Endothelial cell of umbilical vein (primary cell): ENCODE results near the gene FLT1. TPM values are rescaled to one million over a fixed set of nuclear protein-coding genes. Genes with fewer than 3 reads are reported as not detected.

Experiments
- BruUV-seq: library from RNA; stranded (reverse); fragments of 400-500 nt; replicated peaks from 2 replicates; lab custom pipeline; 2021; lab: Mats Ljungman, UMichigan
- CTCF ChIA-PET: fragments of 300-600, 350-600 bp; sonication (Branson Sonifier 250); formaldehyde crosslinking; loops from one replicate; lab custom pipeline; 2021; ENCODE audit warnings: antibody characterized with exemption, inconsistent platforms; lab: Charles Lee
- POLR2A ChIA-PET: fragments of 300-600, 350-600 bp; sonication (Branson Sonifier 250); formaldehyde crosslinking; loops from one replicate; lab custom pipeline; 2021; ENCODE audit warnings: antibody characterized with exemption, inconsistent platforms; lab: Charles Lee
- DNase-seq: peaks from one replicate; pipeline ENCODE4 v3.0.0-alpha.2; 2011; ENCODE audit warnings: low read depth, low spot score
- FAIRE-seq: peaks from 2 replicates; lab custom pipeline; 2011; peaks lifted over from hg19 to GRCh38; lab: Jason Lieb, UNC
- H2AFZ ChIP-seq: 2 replicates; pipeline ENCODE4 v1.6.0; 2012; ENCODE audit warnings: low read depth, low read length, control low read depth, inconsistent platforms
- H3K27ac ChIP-seq: 2 replicates; pipeline ENCODE4 v1.5.1; 2011; ENCODE audit warnings: low read depth, mild to moderate bottlenecking, control low read depth, low read length, moderate library complexity; ENCODE audit not compliant: insufficient read depth
- H3K27me3 ChIP-seq, 2 experiments: 2 replicates each; pipeline versions ENCODE4 v1.6.0 to v1.6.1; 2011; ENCODE audit warnings: low read length in 2 of 2, mixed read lengths in 1 of 2; ENCODE audit not compliant: control insufficient read depth in 2 of 2, insufficient read depth in 2 of 2
- H3K36me3 ChIP-seq, 2 experiments: 2 replicates in 1 of 2; 3 replicates in 1 of 2; pipeline ENCODE4 v1.5.1; 2011; ENCODE audit warnings: low read length in 2 of 2, mild to moderate bottlenecking in 1 of 2, moderate library complexity in 1 of 2; ENCODE audit not compliant: control insufficient read depth in 2 of 2, insufficient read depth in 2 of 2; ENCODE audit errors: extremely low read depth in 1 of 2
- H3K4me1 ChIP-seq: 3 replicates; pipeline ENCODE4 v1.5.1; 2011; ENCODE audit warnings: mild to moderate bottlenecking, low read length; ENCODE audit not compliant: control insufficient read depth, insufficient read depth; ENCODE audit errors: extremely low read depth
- H3K4me2 ChIP-seq: 2 replicates; pipeline ENCODE4 v1.6.1; 2011; ENCODE audit warnings: low read length, control low read depth, mixed read lengths; ENCODE audit not compliant: insufficient read depth
- H3K4me3 ChIP-seq, 3 experiments: fragments of 200-600 bp in 1 of 3; sonication (generic), shearing (Covaris generic) in 1 of 3; replicated peaks in 1 of 3; 2 replicates each; pipeline ENCODE4 v1.5.1; 2011 to 2016; ENCODE audit warnings: control low read depth in 3 of 3, low read length in 3 of 3, mild to moderate bottlenecking in 2 of 3, inconsistent platforms in 1 of 3, low read depth in 1 of 3, moderate library complexity in 1 of 3; ENCODE audit not compliant: insufficient read depth in 1 of 3
- H3K79me2 ChIP-seq: 2 replicates; pipeline ENCODE4 v1.6.0; 2012; ENCODE audit warnings: low read length, inconsistent platforms; ENCODE audit not compliant: control insufficient read depth, insufficient read depth
- H3K9ac ChIP-seq: replicated peaks from 2 replicates; pipeline ENCODE3; 2011; ENCODE audit warnings: low read length, control low read depth; ENCODE audit not compliant: insufficient read depth; ENCODE audit errors: extremely low read depth
- H3K9me1 ChIP-seq: replicated peaks from 3 replicates; pipeline ENCODE4 v1.6.0; 2011; ENCODE audit warnings: mild to moderate bottlenecking, low read length; ENCODE audit not compliant: control insufficient read depth, insufficient read depth; ENCODE audit errors: extremely low read depth
- H3K9me3 ChIP-seq: replicated peaks from 2 replicates; pipeline ENCODE4 v1.5.1; 2012; ENCODE audit warnings: low read length, inconsistent platforms; ENCODE audit not compliant: control insufficient read depth, insufficient read depth
- H4K20me1 ChIP-seq: replicated peaks from 2 replicates; pipeline ENCODE3; 2011; ENCODE audit warnings: mild to moderate bottlenecking, low read length; ENCODE audit not compliant: control insufficient read depth, insufficient read depth; ENCODE audit errors: extremely low read depth
- EZH2 ChIP-seq: IDR thresholded peaks from 2 replicates; pipeline ENCODE4 v1.6.1; 2012; ENCODE audit warnings: borderline replicate concordance, low read depth, mild to moderate bottlenecking, moderate library complexity, low read length, inconsistent platforms; ENCODE audit not compliant: severe bottlenecking
- FOS ChIP-seq: IDR thresholded peaks from 2 replicates; pipeline ENCODE4 v1.6.1; 2011; ENCODE audit warnings: mild to moderate bottlenecking, low read length, moderate library complexity, borderline replicate concordance; ENCODE audit not compliant: insufficient read depth
- GATA2 ChIP-seq: IDR thresholded peaks from 2 replicates; pipeline ENCODE4 v1.7.0; 2011; ENCODE audit warnings: low read depth, mild to moderate bottlenecking, moderate library complexity, mixed read lengths, low read length; ENCODE audit not compliant: insufficient read length, insufficient read depth
- JUN ChIP-seq: IDR thresholded peaks from 2 replicates; pipeline ENCODE4 v1.6.1; 2011; ENCODE audit warnings: borderline replicate concordance, low read depth; ENCODE audit not compliant: insufficient read length, insufficient read depth
- MYC ChIP-seq: IDR thresholded peaks from one replicate; pipeline ENCODE4 v1.6.1; 2011; ENCODE audit warnings: mild to moderate bottlenecking, low read depth, low read length
- POLR2A ChIP-seq: IDR thresholded peaks from 2 replicates; pipeline ENCODE4 v1.6.1; 2012; ENCODE audit warnings: low read depth, mild to moderate bottlenecking, control low read depth, low read length
- POLR2AphosphoS5 ChIP-seq: IDR thresholded peaks from 2 replicates; pipeline ENCODE4 v1.6.1; 2012; ENCODE audit warnings: low read depth, mild to moderate bottlenecking, control low read depth, low read length, moderate library complexity; ENCODE audit not compliant: insufficient read depth
- dilution Hi-C: fragments of 300-500 bp; cut with MboI; formaldehyde crosslinking; loops from one replicate; pipeline ENCODE4 v1.15.0; 2019; ENCODE audit warnings: low sequenced_read_pairs; ENCODE audit not compliant: extremely low pct_ligation_motif_present
- intact Hi-C: fragments of 100-400 bp; cut with micrococcal nuclease; formaldehyde crosslinking; loops from one replicate; pipeline ENCODE4 v1.10.0; 2022
- polyA plus RNA-seq, 4 experiments: library from polyadenylated mRNA; depleted of rRNA in 3 of 4; stranded (reverse) in 3 of 4; unstranded in 1 of 4; fragments of >200 nt; gene quantifications; 2 replicates each; pipeline versions ENCODE4 v1.2.1 to v1.2.3, GENCODE V29; 2011 to 2012; ENCODE audit warnings: missing spikeins in 1 of 4
- total RNA-seq: library from RNA; stranded (reverse); gene quantifications from 2 replicates; pipeline ENCODE4 v1.2.3, GENCODE V29; 2021
- TF ChIP-seq, protein P1 (sequence below): IDR thresholded peaks from 2 replicates; pipeline ENCODE4 v1.6.1; 2011; ENCODE audit not compliant: insufficient read depth, insufficient read length
- TF ChIP-seq, protein P2 (sequence below), 2 donors: IDR thresholded peaks; 1 replicate in 1 of 2; 2 replicates in 1 of 2; pipeline ENCODE4 v1.5.1; 2011; ENCODE audit warnings: low read length in 2 of 2, mild to moderate bottlenecking in 2 of 2, moderate library complexity in 2 of 2, control low read depth in 1 of 2, inconsistent platforms in 1 of 2, low read depth in 1 of 2; ENCODE audit not compliant: insufficient read depth in 1 of 2; ENCODE audit errors: extremely low read depth in 1 of 2

Gene FLT1
- total and polyA plus RNA-seq, 2 donors (not counting 3 experiments of a cell fraction or from before 2014, with no cell fraction given), result 16.0 to 104 TPM

DNA sequence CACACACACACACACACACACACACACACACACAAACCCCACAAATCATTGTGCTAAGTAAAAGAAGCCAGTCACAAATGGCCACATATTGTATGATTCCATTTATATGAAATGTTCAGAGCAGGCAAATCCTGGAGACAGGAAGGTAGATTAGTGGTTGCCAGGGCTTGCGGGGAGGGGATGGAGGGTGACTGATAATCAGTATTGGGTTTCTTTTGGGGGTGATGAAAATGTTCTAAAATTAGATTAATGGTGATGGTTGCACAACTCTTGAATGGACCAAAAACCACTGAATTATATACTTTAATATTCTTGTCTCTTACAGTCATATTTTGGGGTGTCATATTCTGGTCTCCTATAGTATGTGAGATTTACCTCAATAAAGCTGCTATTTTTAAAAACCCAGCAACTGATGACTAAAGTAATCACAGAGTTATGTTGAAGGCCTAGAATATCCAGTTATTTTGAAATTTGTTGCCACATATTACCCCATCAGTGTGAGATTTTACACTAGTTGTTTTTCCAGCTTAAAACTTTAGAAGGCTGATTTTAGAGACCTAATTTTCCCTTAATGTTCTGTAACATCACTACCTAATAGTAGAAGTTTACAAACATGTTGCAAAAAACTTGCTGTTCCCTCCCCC is 20.3 kb downstream of the FLT1 start:
- DNase-seq (no peak), FAIRE-seq (no peak)
- dilution Hi-C loops (loop anchor here (25.0 kb wide), 1 partner anchor 162 kb away; no protein-coding TSS in a partner anchor), intact Hi-C loops (loop anchor here (5.0 kb wide), 1 partner anchor 183 kb away; the partner anchor contains the start of gene POMP)
- Histone ChIP-seq H3K9ac (no peak overlapping the region), H3K27me3 (no peaks in the 10 kb centered on the region), H3K4me1 (peaks cover 53% of the 10 kb centered on the region), H3K9me1 (no peaks in the 10 kb centered on the region), H3K27ac (no peak overlapping the region), H3K4me2 (no peak overlapping the region), H3K79me2 (peaks cover 79% of the 10 kb centered on the region), H3K9me3 (no peaks in the 10 kb centered on the region), H4K20me1 (no peaks in the 10 kb centered on the region), H3K36me3 (no peaks in the 10 kb centered on the region), H3K4me3 (no peak overlapping the region), H2AFZ (no peak overlapping the region)
- ChIA-PET POLR2A (no interaction called here), CTCF (interaction anchor here (1.3 to 3.2 kb wide), 2 partner anchors 10 to 15 kb away, joined by 3 to 14 read pairs; no protein-coding TSS in a partner anchor)
- no TSS peak for BruUV-seq
- TF ChIP-seq, protein P1, sequence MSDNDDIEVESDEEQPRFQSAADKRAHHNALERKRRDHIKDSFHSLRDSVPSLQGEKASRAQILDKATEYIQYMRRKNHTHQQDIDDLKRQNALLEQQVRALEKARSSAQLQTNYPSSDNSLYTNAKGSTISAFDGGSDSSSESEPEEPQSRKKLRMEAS, result no peak
- TF ChIP-seq FOS (no peak), JUN (no peak), POLR2A (no peak), MYC (no peak), POLR2AphosphoS5 (no peak), GATA2 (no peak), EZH2 (no peak)
- TF ChIP-seq, protein P2, sequence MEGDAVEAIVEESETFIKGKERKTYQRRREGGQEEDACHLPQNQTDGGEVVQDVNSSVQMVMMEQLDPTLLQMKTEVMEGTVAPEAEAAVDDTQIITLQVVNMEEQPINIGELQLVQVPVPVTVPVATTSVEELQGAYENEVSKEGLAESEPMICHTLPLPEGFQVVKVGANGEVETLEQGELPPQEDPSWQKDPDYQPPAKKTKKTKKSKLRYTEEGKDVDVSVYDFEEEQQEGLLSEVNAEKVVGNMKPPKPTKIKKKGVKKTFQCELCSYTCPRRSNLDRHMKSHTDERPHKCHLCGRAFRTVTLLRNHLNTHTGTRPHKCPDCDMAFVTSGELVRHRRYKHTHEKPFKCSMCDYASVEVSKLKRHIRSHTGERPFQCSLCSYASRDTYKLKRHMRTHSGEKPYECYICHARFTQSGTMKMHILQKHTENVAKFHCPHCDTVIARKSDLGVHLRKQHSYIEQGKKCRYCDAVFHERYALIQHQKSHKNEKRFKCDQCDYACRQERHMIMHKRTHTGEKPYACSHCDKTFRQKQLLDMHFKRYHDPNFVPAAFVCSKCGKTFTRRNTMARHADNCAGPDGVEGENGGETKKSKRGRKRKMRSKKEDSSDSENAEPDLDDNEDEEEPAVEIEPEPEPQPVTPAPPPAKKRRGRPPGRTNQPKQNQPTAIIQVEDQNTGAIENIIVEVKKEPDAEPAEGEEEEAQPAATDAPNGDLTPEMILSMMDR (IDR thresholded peaks at IDR 0.05; ENCODE audit: extremely low read depth in 1 of 2, insufficient read depth in 1 of 2, low read depth in 1 of 2, low read length in 2 of 2), result no peak
